Measurements from ENCODE around the gene PABPC1L. TPM values are rescaled to one million over a fixed set of nuclear protein-coding genes. Genes with fewer than 3 reads are reported as not detected.

The PABPC1L gene
- total RNA-seq, 1 experiment from 2014 or later, result 127 TPM

- ChIA-PET RAD21 (ENCODE audit: low non-redundant PET in 1 of 2, low total read pairs in 2 of 2, uncharacterized antibody in 2 of 2, unreplicated experiment in 2 of 2) (no interaction called here), POLR2A (no interaction called here), CTCF (no interaction called here)
- H3K9ac ChIP-seq (ENCODE audit: low read length), result no peak overlapping the region
- intact Hi-C loops (cut with micrococcal nuclease), result no loop called here
- no peaks in the 10 kb centered on the region for H3K27me3 ChIP-seq (ENCODE audit: insufficient read depth, low read length)
- H3K36me3 ChIP-seq (ENCODE audit: control insufficient read depth in 1 of 2, insufficient read depth in 2 of 2, low read length in 2 of 2), result peaks cover 29 to 31% of the 10 kb centered on the region in 2 experiments; a peak in 3 of 4 replicates
- no peak overlapping the region for H3K4me2 ChIP-seq (ENCODE audit: low read length)
- no peak overlapping the region for H3K27ac ChIP-seq (ENCODE audit: low read depth, low read length)
- H3K79me2 ChIP-seq (ENCODE audit: insufficient read depth, low read length), result peaks cover 4% of the 10 kb centered on the region; the same call in 1 of the 2 replicates
- BruUV-seq (replicated peaks), result no TSS peak
- no peak overlapping the region for H3K4me3 ChIP-seq (replicated peaks in 1 of 2; ENCODE audit: low read depth in 1 of 2, low read length in 2 of 2)
- no peaks in the 10 kb centered on the region for H3K9me3 ChIP-seq (ENCODE audit: control insufficient read depth in 1 of 2, insufficient read depth in 1 of 2, low read depth in 1 of 2, low read length in 2 of 2)
- TF ChIP-seq CBX3 (IDR thresholded peaks at IDR 0.05; ENCODE audit: low read depth), result no peak
- TF ChIP-seq YY1 (IDR thresholded peaks at IDR 0.05; ENCODE audit: extremely low read depth, insufficient replicate concordance, low read depth, low read length), result no peak
- TF ChIP-seq, protein P1, sequence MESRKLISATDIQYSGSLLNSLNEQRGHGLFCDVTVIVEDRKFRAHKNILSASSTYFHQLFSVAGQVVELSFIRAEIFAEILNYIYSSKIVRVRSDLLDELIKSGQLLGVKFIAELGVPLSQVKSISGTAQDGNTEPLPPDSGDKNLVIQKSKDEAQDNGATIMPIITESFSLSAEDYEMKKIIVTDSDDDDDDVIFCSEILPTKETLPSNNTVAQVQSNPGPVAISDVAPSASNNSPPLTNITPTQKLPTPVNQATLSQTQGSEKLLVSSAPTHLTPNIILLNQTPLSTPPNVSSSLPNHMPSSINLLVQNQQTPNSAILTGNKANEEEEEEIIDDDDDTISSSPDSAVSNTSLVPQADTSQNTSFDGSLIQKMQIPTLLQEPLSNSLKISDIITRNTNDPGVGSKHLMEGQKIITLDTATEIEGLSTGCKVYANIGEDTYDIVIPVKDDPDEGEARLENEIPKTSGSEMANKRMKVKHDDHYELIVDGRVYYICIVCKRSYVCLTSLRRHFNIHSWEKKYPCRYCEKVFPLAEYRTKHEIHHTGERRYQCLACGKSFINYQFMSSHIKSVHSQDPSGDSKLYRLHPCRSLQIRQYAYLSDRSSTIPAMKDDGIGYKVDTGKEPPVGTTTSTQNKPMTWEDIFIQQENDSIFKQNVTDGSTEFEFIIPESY (IDR thresholded peaks at IDR 0.05; ENCODE audit: extremely low read depth, insufficient replicate concordance, low read length), result no peak
- TF ChIP-seq EZH2 (IDR thresholded peaks at IDR 0.05), result no peak
- no peak for TF ChIP-seq RAD21 (IDR thresholded peaks at IDR 0.05; ENCODE audit: low read depth)
- no peak for TF ChIP-seq POLR2AphosphoS5 (IDR thresholded peaks at IDR 0.05; ENCODE audit: low read depth, low read length)
- no peak for TF ChIP-seq SRF (IDR thresholded peaks at IDR 0.05; ENCODE audit: low read depth)
- TF ChIP-seq FOSL1 (IDR thresholded peaks at IDR 0.05; ENCODE audit: low read depth), result no peak
- TF ChIP-seq, protein P2, sequence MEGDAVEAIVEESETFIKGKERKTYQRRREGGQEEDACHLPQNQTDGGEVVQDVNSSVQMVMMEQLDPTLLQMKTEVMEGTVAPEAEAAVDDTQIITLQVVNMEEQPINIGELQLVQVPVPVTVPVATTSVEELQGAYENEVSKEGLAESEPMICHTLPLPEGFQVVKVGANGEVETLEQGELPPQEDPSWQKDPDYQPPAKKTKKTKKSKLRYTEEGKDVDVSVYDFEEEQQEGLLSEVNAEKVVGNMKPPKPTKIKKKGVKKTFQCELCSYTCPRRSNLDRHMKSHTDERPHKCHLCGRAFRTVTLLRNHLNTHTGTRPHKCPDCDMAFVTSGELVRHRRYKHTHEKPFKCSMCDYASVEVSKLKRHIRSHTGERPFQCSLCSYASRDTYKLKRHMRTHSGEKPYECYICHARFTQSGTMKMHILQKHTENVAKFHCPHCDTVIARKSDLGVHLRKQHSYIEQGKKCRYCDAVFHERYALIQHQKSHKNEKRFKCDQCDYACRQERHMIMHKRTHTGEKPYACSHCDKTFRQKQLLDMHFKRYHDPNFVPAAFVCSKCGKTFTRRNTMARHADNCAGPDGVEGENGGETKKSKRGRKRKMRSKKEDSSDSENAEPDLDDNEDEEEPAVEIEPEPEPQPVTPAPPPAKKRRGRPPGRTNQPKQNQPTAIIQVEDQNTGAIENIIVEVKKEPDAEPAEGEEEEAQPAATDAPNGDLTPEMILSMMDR (IDR thresholded peaks at IDR 0.05 in 2 of 3, conservative IDR thresholded peaks at IDR 0.05 in 1 of 3; ENCODE audit: borderline replicate concordance in 1 of 3, insufficient read depth in 1 of 3, low read depth in 2 of 3, low read length in 2 of 3), result no peak
- TF ChIP-seq POLR2A (IDR thresholded peaks at IDR 0.05; ENCODE audit: borderline replicate concordance, extremely low read depth, insufficient read depth, insufficient read length), result no peak
- no peak for TF ChIP-seq ATF3 (IDR thresholded peaks at IDR 0.05)
- TF ChIP-seq SP1 (IDR thresholded peaks at IDR 0.05; ENCODE audit: low read depth), result no peak
- no peak for TF ChIP-seq MAX (IDR thresholded peaks at IDR 0.05)
- TF ChIP-seq TCF7L2 (IDR thresholded peaks at IDR 0.05; ENCODE audit: borderline replicate concordance, extremely low read depth, insufficient read depth, insufficient read length), result no peak
- no peak for TF ChIP-seq ELF1 (IDR thresholded peaks at IDR 0.05; ENCODE audit: borderline replicate concordance, low read depth)
- TF ChIP-seq, protein P3, sequence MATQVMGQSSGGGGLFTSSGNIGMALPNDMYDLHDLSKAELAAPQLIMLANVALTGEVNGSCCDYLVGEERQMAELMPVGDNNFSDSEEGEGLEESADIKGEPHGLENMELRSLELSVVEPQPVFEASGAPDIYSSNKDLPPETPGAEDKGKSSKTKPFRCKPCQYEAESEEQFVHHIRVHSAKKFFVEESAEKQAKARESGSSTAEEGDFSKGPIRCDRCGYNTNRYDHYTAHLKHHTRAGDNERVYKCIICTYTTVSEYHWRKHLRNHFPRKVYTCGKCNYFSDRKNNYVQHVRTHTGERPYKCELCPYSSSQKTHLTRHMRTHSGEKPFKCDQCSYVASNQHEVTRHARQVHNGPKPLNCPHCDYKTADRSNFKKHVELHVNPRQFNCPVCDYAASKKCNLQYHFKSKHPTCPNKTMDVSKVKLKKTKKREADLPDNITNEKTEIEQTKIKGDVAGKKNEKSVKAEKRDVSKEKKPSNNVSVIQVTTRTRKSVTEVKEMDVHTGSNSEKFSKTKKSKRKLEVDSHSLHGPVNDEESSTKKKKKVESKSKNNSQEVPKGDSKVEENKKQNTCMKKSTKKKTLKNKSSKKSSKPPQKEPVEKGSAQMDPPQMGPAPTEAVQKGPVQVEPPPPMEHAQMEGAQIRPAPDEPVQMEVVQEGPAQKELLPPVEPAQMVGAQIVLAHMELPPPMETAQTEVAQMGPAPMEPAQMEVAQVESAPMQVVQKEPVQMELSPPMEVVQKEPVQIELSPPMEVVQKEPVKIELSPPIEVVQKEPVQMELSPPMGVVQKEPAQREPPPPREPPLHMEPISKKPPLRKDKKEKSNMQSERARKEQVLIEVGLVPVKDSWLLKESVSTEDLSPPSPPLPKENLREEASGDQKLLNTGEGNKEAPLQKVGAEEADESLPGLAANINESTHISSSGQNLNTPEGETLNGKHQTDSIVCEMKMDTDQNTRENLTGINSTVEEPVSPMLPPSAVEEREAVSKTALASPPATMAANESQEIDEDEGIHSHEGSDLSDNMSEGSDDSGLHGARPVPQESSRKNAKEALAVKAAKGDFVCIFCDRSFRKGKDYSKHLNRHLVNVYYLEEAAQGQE (IDR thresholded peaks at IDR 0.05; ENCODE audit: low read depth), result no peak
- TF ChIP-seq SIN3A (IDR thresholded peaks at IDR 0.05; ENCODE audit: low read depth), result no peak
- TF ChIP-seq EZH2phosphoT487 (IDR thresholded peaks at IDR 0.05; ENCODE audit: borderline replicate concordance), result no peak
- no peaks in the 10 kb centered on the region for H4K20me1 ChIP-seq (ENCODE audit: insufficient read depth)
- no peaks in the 10 kb centered on the region for H3K4me1 ChIP-seq (ENCODE audit: control insufficient read depth in 1 of 2, insufficient read depth in 2 of 2, low read length in 2 of 2)
- no peaks in the 10 kb centered on the region for H3K9me2 ChIP-seq (ENCODE audit: insufficient read depth)
- no peak for ATAC-seq
- no peak overlapping the region for H2AFZ ChIP-seq (ENCODE audit: low read depth, low read length, poor library complexity, severe bottlenecking)
- DNase-seq (ENCODE audit: low read depth, low spot score), result no peak
Observed at GRCh38 chr20:44918761-44919160, 8.9 kb downstream of the PABPC1L start.

Data from HCT116 (cell line).